Caco-2 (cell line): Measurements from ENCODE around the gene SELENOF. TPM values are rescaled to one million over a fixed set of nuclear protein-coding genes. Genes with fewer than 3 reads are reported as not detected.

Experiments
- BruUV-seq: library from RNA; stranded (reverse); fragments of 400-500 nt; replicated peaks from 2 replicates; lab custom pipeline; 2021; lab: Mats Ljungman, UMichigan
- CTCF ChIA-PET: fragments of 300-600 bp; sonication (Branson Sonifier 250); formaldehyde crosslinking; loops from one replicate; lab custom pipeline; 2022; ENCODE audit warnings: antibody characterized with exemption; lab: Charles Lee
- POLR2A ChIA-PET: fragments of 300-600 bp; sonication (Branson Sonifier 250); formaldehyde crosslinking; loops from one replicate; lab custom pipeline; 2022; ENCODE audit warnings: antibody characterized with exemption; lab: Charles Lee
- DNase-seq, 2 experiments: peaks; one replicate each; pipeline versions ENCODE4 v3.0.0 to v3.0.0-alpha.2; 2020 to 2022
- H3K27me3 ChIP-seq: replicated peaks from 2 replicates; pipeline ENCODE4 v1.6.0; 2011; ENCODE audit warnings: low read length; ENCODE audit not compliant: control insufficient read depth, insufficient read depth
- H3K36me3 ChIP-seq: 2 replicates; pipeline ENCODE4 v1.5.1; 2011; ENCODE audit warnings: low read length; ENCODE audit not compliant: control insufficient read depth, insufficient read depth
- H3K4me1 ChIP-seq: fragments of 250-450 bp; sonication (Bioruptor Pico); 2 replicates; pipeline ENCODE4 v1.5.1; 2020; ENCODE audit warnings: mild to moderate bottlenecking
- H3K4me3 ChIP-seq: 2 replicates; pipeline ENCODE4 v1.5.1; 2011; ENCODE audit warnings: low read depth, mild to moderate bottlenecking, control low read depth, low read length
- H3K9me3 ChIP-seq: fragments of 250-450 bp; sonication (Bioruptor Pico); 2 replicates; pipeline ENCODE4 v1.5.1; 2020; ENCODE audit warnings: mild to moderate bottlenecking, moderate library complexity
- H3K27ac Mint-ChIP-seq: one replicate; pipeline ENCODE4 v1.8.0; 2022; ENCODE audit warnings: mixed read lengths; ENCODE audit not compliant: unreplicated experiment
- H3K27me3 Mint-ChIP-seq: one replicate; pipeline ENCODE4 v1.8.0; 2022; ENCODE audit warnings: mixed read lengths; ENCODE audit not compliant: insufficient read depth, unreplicated experiment
- H3K36me3 Mint-ChIP-seq: one replicate; pipeline ENCODE4 v1.8.0; 2022; ENCODE audit warnings: mild to moderate bottlenecking, mixed read lengths; ENCODE audit not compliant: insufficient read depth, unreplicated experiment
- H3K4me1 Mint-ChIP-seq: one replicate; pipeline ENCODE4 v1.8.0; 2022; ENCODE audit warnings: low read depth, mixed read lengths; ENCODE audit not compliant: unreplicated experiment
- H3K4me3 Mint-ChIP-seq: one replicate; pipeline ENCODE4 v1.8.0; 2022; ENCODE audit warnings: mild to moderate bottlenecking, moderate library complexity, mixed read lengths; ENCODE audit not compliant: unreplicated experiment
- H3K9me3 Mint-ChIP-seq: one replicate; pipeline ENCODE4 v1.8.0; 2022; ENCODE audit warnings: mixed read lengths; ENCODE audit not compliant: unreplicated experiment
- intact Hi-C: fragments of 100-400 bp; cut with micrococcal nuclease; formaldehyde crosslinking; loops from one replicate; pipeline ENCODE4 v1.10.0; 2022; ENCODE audit not compliant: unreplicated experiment
- total RNA-seq: library from RNA; stranded (reverse); gene quantifications from 2 replicates; pipeline ENCODE4 v1.2.3, GENCODE V29; 2022
- TF ChIP-seq, protein P1 (sequence below), 2 experiments: fragments of 200-600 bp in 1 of 2; IDR thresholded peaks; 1 replicate in 1 of 2; 2 replicates in 1 of 2; pipeline versions ENCODE4 v1.5.1 to v1.8.0; 2011 to 2022; ENCODE audit warnings: antibody characterized with exemption in 1 of 2, control low read depth in 1 of 2, inconsistent platforms in 1 of 2, low read depth in 1 of 2, low read length in 1 of 2, mild to moderate bottlenecking in 1 of 2, moderate library complexity in 1 of 2; ENCODE audit not compliant: insufficient read depth in 1 of 2, severe bottlenecking in 1 of 2, unreplicated experiment in 1 of 2

The SELENOF gene
- total RNA-seq, 1 experiment from 2014 or later: 161 TPM

DNA sequence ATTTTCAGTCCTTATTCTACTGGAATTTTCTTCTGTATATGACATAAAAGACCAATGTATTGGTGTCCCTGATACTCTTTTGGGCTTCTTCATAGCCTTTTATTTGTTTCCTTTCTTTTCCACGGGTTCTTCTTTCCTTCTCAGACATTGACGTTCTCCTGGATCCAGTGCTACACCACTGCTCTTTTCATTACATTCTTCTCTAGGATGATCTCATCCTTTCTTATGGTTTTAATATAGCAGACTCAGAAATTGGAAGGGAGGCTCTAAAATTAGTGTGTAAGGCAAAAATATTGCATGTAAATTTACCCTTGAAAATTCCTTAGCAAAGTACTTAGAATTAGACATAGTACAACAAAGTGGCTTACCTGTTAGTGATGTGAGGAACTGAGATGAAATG, 65.3 kb downstream of the SELENOF start:
- DNase-seq: no peak
- H3K36me3 Mint-ChIP-seq: no peaks in the 10 kb centered on the region
- no peak overlapping the region for H3K4me3 Mint-ChIP-seq
- Histone ChIP-seq H3K27me3 (no peaks in the 10 kb centered on the region), H3K4me1 (peaks cover 9% of the 10 kb centered on the region; the same call in 1 of the 2 replicates), H3K36me3 (no peaks in the 10 kb centered on the region), H3K9me3 (no peaks in the 10 kb centered on the region), H3K4me3 (no peak overlapping the region)
- TF ChIP-seq, protein P1, sequence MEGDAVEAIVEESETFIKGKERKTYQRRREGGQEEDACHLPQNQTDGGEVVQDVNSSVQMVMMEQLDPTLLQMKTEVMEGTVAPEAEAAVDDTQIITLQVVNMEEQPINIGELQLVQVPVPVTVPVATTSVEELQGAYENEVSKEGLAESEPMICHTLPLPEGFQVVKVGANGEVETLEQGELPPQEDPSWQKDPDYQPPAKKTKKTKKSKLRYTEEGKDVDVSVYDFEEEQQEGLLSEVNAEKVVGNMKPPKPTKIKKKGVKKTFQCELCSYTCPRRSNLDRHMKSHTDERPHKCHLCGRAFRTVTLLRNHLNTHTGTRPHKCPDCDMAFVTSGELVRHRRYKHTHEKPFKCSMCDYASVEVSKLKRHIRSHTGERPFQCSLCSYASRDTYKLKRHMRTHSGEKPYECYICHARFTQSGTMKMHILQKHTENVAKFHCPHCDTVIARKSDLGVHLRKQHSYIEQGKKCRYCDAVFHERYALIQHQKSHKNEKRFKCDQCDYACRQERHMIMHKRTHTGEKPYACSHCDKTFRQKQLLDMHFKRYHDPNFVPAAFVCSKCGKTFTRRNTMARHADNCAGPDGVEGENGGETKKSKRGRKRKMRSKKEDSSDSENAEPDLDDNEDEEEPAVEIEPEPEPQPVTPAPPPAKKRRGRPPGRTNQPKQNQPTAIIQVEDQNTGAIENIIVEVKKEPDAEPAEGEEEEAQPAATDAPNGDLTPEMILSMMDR (IDR thresholded peaks at IDR 0.05; ENCODE audit: insufficient read depth in 1 of 2, low read depth in 1 of 2, low read length in 1 of 2, severe bottlenecking in 1 of 2, unreplicated experiment in 1 of 2): no peak
- H3K27ac Mint-ChIP-seq: no peak overlapping the region
- intact Hi-C loops: no loop called here
- H3K9me3 Mint-ChIP-seq: no peaks in the 10 kb centered on the region
- POLR2A ChIA-PET: no interaction called here
- CTCF ChIA-PET: no interaction called here
- H3K4me1 Mint-ChIP-seq: no peaks in the 10 kb centered on the region
- H3K27me3 Mint-ChIP-seq: no peaks in the 10 kb centered on the region
- no TSS peak for BruUV-seq

DNA sequence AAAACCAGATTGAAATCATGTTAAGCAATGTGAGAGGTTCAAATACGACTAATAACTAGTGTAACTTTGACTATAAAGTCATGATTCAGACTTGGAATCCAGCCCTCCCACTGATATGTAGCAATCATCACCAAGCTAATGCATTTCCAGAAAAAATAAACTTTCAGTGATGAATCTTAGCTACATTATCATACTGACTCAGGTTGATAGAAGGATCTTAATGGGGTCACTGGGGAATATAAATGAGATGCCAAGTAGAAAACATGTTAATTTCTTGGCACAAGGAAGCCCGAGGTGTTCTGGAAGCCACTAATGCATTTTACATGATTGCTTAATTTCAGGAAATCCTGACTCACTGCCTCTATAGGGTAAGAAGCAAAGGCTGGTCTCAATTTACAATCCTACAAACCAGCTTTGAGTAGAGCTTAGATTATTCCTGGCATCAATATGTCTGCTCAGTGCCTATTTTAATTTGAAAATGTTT, 67.7 kb downstream of the SELENOF start:
- H3K27ac Mint-ChIP-seq: no peak overlapping the region
- H3K9me3 Mint-ChIP-seq: no peaks in the 10 kb centered on the region
- TF ChIP-seq, protein P1 (IDR thresholded peaks at IDR 0.05; ENCODE audit: insufficient read depth in 1 of 2, low read depth in 1 of 2, low read length in 1 of 2, severe bottlenecking in 1 of 2, unreplicated experiment in 1 of 2): no peak
- DNase-seq: no peak
- no peaks in the 10 kb centered on the region for H3K27me3 ChIP-seq
- no peak overlapping the region for H3K4me3 Mint-ChIP-seq
- ChIA-PET CTCF (no interaction called here), POLR2A (no interaction called here)
- intact Hi-C loops: no loop called here
- no peaks in the 10 kb centered on the region for H3K4me1 ChIP-seq
- no peaks in the 10 kb centered on the region for H3K36me3 Mint-ChIP-seq
- H3K27me3 Mint-ChIP-seq: no peaks in the 10 kb centered on the region
- no peaks in the 10 kb centered on the region for H3K9me3 ChIP-seq
- BruUV-seq: no TSS peak
- no peaks in the 10 kb centered on the region for H3K4me1 Mint-ChIP-seq
- no peaks in the 10 kb centered on the region for H3K36me3 ChIP-seq
- H3K4me3 ChIP-seq: no peak overlapping the region

DNA sequence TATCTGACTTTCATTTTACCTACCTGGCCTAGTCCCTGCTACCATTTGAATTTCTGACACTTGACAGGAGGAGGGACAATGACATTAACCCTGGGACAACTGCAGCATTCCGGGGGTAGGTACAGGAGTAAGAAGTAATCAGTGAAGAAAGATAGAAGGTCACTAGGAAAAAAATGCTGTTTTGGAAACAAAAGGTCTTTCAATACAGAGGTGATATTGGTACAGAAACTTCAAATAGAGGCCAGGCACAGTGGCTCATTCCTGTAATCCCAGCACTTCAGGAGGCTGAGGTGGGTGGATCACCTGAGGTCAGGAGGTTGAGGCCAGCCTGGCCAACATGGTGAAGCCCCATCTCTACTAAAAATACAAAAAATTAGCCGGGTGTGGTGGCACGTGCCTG, 68.4 kb downstream of the SELENOF start:
- no peaks in the 10 kb centered on the region for H3K4me1 ChIP-seq
- H3K27ac Mint-ChIP-seq: no peak overlapping the region
- ChIA-PET POLR2A (no interaction called here), CTCF (no interaction called here)
- H3K4me3 Mint-ChIP-seq: no peak overlapping the region
- no peaks in the 10 kb centered on the region for H3K36me3 Mint-ChIP-seq
- intact Hi-C loops: no loop called here
- H3K9me3 Mint-ChIP-seq: no peaks in the 10 kb centered on the region
- DNase-seq: no peak
- TF ChIP-seq, protein P1 (IDR thresholded peaks at IDR 0.05; ENCODE audit: insufficient read depth in 1 of 2, low read depth in 1 of 2, low read length in 1 of 2, severe bottlenecking in 1 of 2, unreplicated experiment in 1 of 2): no peak
- H3K4me3 ChIP-seq: no peak overlapping the region
- no peaks in the 10 kb centered on the region for H3K27me3 ChIP-seq
- no TSS peak for BruUV-seq
- no peaks in the 10 kb centered on the region for H3K36me3 ChIP-seq
- no peaks in the 10 kb centered on the region for H3K27me3 Mint-ChIP-seq
- no peaks in the 10 kb centered on the region for H3K9me3 ChIP-seq
- no peaks in the 10 kb centered on the region for H3K4me1 Mint-ChIP-seq
